ENCODE data around the gene LARP4B.
"Not testable (repeated sequence)": the region's sequence is repeated elsewhere in the genome, so short reads cannot be mapped to it uniquely, and the experiment has no call there.

Gene LARP4B

DNA sequence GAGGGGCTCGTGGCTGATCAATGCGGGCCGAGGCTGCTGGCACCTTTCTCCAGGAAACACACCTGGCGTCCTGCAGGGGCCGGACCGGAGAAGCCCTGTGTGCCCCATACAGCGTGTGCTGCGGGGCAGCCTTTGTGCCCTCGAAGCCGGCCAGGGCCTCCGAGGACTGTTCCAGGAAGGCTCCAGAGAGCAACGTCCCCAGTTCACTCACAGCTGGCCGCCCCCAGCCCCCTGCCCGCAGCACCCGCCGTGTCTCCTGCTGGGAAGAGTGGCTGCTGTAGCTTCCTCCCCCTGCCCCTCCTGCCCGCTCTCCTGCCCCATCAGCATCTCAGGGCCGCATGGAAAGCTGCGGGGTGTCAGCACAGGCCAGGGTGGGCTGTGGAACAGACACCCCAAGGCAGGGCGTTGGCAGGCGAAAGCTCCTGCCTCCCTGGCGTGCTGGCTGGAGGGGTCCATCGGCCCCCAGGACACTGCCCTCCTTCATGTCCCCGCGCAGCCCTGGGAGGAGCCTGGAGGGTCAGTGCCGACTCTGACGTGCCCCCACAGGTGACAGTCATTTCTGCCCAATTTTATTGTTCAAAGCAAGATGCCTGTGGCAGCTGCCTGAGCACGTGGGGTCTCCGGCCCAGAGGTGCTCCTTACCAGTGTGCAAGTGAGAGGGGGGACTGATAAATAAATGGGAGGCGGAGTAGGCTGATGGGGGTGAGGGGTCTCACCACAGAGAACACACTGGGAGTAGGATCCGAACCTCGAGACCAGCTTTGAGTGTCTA lies 146.2 kb downstream of the LARP4B start:
- no peak for DNase-seq

DNA sequence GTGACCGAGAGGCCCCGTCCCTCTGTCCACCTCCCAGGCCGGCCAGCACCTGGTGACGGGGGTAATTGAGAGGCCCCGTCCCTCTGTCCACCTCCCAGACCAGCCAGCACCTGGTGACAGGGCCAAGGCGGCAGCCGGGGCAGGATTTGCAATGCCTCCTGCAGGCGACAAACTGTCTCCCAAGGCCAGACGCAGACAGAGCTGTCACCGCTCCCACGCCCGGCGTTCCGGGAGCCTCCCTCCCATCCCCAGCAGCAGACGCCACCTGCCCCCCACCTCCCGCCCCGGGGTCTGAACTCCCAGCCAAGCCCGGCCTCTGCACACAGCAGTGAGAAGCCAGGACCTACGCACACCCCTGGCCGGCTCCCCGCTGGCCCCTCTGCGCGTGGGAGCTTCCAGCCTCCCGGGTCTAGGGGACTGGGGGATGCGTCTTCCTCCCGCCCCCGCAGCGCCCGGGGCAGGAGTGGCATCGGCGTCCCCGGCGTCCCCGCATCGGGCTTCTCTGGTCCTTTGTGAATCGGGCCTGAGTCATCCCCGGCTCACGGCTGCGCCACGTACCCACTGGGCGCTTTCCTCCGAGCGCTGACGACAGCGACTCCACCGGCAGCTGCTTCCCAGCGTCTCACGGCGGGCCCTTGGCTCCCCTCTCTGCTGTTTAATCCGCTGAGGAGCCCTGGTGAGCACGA lies 147.0 kb downstream of the LARP4B start:
- no peak for DNase-seq

DNA sequence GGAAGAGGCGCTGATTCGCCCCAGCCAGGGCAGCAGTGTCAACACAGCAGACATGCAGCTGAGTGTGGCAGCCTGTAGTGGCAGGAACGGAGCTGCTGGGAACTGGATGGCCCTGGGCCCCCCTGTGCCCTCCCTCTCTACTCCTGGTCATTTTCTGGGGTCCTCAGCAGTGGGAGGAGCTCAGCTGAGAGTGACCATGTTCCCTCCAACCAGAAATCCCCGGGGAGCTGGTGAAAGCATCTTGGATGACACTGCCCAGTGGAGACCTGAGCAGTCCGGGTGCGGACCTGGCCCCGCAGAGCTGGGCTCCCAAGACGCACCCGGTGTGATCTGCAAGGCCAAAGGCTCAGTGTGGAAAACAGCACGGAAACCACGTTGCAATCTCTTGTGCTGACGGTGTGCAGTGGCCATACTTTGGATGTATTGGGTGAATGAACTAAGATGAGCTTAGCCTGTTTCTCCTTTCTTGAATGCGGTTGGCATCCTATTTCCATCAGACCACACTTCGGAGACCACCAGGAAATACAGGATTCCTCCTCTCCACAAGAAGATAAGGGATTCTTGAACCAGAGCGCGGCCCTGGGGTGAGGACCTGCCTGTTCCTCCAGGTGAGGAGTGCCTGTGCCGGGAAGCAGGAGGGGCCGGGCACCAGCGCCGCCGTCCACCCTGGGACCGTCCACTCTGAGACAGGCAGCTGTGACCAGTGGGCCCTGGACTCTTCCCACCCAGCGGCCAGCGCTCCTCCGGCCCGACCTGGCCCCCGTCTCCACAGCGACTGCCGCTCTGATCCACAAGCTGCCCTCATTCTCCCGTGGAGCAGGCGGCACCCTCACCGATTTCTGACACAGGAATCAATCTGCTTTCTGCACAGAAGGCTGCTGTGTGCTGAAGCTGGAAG lies 148.5 kb downstream of the LARP4B start:
- no peak for DNase-seq

DNA sequence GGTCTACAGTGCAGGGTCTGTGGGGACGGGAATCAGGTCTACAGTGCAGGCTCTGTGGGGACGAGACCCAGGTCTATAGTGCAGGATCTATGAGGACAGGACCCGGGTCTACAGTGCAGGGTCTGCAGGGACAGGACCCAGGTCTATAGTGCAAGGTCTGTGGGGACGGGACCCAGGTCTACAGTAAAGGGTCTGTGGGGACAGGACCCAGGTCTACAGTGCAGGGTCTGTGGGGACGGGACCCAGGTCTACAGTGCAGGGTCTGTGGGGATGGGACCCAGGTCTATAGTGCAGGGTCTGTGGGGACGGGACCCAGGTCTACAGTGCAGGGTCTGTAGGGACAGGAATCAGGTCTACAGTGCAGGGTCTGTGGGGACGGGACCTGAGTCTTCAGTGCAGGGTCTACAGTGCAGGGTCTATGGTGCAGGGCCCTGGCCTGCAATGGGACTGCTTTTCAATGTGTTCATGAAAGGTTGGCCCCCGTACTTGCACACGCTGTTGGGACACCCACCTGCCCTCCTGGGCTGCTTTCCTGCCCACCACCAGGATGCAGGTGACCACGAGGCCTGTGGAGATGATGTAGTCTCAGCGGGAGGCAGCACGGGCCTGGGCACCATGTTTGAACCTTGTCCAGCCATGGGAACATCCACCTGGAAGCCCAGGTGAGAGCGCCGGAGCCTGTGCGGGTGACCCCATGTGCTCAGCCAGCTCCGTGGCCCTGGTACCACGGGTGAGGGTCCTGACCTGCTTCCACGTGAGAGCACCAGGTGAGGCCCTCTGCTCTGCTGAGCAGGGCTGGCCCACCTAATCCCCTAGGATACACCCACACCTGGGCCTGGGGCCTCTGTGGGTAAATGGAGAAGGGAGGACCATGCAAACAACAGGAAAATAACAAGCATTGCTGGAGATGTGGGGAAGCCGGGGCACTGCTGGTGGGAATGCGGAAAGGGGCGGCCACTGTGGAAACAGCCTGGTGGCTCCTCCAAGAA lies 150.7 kb downstream of the LARP4B start:
- no peak for DNase-seq

DNA sequence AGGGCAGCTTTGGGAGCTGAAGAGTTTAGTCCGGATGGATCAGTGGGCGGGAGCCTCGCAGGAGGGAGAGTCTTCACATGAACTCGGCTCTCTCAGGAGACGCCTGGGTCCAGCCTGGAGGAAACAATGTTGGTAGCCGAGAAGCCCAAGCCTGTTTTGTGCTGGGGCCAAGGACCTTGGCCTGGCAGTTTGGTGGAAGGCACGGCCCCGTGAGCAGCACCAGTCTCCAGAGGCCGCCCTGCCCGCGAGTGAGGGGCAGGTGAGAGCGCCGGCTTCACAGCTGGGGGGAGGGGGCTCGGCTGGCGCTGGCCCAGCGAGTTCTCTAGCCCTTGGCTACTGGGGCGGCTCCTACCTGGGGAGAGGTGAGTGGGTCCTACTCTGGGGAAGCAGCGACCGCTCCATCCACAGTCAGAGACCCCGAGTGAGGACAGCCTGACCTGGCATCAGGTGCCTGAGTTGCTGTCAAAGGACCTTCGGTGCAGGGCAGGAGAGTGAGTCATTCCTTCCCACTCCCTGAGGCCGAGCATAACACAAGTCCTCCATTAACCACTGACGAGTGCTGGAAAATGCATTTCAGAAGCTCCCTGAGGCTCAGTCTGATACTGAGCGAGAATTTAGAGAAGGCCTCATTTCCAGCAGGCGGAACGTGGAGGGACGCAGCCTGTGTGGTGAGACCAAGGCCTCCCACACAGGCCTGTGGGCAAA lies 152.7 kb downstream of the LARP4B start:
- no peak for DNase-seq

DNA sequence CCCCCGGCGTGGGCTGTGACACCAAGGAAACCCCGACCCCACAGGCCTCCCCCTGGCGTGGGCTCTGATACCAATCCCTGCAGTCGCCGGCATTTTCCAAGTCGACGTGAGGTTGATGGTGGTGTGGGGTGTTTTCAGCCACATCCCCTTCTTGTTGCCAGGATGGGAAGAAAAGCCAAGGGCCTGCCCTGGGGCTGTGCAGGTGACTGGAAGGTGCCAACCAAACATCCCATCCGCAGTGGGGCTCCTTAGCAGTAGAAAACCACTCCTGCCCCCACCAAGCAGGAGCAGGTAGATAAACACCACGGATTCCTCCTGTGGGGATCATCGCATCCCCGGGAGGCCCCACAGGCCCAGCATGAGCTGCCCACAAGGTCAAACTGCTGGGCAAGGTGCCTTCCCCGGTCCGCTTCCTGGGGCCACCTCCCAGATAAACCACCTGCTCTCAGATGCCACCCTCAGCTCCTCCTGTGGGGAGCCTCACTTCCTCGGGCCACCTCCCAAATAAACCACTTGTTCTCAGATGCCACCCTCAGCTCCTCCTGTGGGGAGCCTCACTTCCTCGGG lies 153.5 kb downstream of the LARP4B start:
- no peak for DNase-seq

DNA sequence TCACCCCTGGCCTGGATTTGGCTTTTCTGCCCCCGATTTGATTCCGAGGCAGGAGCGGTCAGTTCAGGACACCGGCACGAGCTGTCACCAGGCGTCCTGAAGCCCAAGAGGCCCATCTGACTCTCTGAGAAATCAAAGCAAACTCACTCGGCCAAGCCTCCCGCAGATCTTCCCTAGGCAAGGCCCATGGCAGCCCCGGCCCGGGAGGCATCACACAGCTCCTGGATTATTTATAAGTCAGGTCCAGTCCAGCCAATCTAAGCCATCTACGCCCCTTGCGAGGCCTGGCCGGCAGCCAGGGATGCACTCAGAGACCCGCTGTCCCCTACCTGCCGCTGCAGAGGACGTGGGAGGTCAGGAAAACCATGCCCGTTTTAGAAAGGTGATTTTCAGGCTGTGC lies 154.7 kb downstream of the LARP4B start:
- DNase-seq, result no peak

DNA sequence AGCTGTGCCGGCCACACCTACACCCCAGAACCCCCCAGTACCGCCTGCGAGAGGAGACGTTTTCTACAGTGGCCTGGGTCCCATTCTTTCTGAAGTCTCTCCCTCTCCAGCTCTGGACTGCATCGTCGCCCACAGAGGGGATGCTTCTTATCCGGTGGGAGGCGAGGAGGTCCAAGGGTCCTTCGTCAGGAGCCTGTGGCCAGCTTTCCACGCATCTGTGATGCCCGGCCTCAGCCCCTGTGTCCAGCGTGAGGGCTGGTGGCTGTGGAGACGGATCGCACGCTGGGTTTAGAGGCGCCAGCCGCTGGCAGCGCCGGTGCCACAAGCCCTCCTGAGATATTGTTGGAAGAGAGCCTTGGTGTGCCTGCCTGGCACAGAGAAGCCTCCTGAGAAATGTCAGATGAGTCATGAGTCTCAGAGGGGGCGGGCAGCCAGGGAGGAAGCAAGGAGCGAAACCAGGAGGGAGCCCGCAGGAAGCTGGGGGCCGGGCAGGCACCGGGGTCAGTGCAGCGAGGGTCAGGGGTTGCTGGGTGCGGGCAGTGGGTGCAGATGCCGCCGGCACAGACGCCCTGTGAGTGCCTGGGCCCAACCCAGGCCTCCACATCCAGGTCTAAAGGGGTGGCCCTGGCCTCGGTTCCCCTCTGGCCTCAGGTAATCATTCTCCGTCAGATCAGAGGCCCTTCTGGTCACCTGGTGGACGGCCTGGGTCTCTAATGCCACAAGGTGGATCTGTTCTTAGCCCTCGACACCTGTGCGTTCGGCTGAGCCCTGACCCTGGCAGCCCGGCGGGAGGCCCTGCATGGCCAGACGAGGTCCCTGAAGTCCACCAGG lies 156.0 kb downstream of the LARP4B start:
- peak; percentile 9 for DNase-seq

DNA sequence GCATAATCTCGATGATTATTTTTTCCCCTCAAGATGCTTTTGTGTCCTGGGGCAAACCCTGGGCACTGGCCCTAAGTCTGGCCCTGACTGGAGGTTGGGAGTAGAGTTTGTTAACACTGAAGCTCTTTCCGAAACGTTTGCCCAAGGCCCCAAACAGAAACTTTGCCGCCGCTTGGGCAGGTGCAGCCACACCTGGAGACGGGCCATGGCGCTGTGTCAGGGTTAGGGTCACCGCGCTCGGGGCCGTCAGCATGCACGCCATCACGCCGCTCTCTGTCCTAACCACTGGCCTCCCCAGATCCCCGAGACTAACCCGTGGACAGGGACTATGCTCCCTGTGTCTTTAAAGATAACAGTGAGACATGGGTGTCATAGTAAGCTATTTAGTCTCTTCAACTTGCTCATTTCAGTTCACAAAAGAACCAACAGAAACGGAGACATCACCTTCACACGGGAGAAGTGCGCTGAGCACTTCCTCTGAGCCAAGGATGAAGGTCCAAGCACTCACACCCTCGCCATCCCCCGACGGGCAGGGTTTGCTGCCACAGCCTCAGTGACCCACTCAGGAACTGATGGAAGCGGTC lies 156.8 kb downstream of the LARP4B start:
- no peak for DNase-seq

DNA sequence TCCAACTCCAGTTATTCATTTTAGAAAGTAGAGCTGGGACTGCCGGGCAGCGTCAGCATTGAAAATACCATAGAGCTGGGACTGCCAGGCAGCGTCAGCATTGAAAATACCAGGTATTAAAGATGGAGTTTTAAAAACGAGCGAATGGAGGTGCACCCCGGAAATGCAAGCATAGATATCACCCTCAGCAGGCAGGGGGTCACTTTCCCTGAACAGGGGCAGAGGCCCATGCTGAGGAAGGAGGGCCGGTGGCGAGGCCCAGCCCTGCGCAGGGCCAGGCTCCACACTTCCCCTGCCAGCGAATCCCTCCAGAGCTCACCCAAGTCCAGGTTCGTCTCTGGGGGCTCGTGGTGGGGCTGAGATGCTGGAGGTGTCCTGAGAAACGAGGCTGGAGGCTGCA lies 157.3 kb downstream of the LARP4B start:
- DNase-seq, result no peak

DNA sequence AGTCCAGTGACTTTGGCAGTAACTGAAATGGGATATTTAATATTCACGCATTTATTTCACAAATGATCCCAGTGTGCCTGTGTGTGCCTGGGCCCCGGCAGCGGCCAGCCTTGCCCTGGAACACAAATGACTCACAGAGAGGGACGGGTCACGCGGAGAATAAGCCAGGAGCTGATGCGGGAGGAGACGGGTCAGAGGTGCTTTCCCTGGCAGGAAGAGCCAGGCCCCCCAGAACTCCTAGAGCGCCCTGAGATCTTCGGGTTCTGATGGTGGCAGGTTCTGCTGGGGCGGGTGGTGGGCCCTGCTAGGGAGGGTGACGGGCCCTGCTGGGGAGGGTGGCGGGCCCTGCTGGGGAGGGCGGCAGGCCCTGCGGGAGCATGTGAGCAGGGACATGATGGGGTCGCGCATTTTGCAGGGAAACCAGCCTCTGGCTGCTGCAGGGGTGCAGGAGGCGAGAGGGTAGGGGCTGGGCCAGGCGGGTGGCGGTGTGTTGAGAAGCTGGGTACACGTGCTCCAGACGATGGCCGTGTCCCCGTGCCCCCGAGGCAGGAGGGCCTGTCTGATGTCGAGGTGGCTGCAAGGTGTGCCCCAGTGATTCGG lies 157.8 kb downstream of the LARP4B start:
- DNase-seq, result no peak

DNA sequence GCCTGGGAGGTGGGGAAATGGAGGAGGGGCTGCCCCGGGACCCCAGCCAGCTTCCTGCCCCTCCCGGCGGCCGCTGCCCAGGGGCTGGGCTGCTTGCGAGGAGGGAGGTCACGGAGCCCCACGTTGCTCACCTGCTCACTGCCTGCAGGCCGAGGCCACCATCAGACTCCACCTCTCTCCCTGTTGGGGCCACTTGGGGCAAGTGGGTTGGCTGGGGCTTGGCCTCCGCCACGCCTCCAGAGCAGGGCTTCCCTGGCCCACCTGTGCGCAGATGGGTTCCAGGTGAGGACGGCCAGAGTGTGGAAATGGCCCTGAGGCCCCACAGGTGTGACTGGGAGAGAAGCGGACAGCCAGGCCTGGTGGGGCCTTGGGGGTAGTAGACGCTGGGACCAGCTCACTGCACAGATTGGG lies 159.3 kb downstream of the LARP4B start:
- DNase-seq, result no peak

DNA sequence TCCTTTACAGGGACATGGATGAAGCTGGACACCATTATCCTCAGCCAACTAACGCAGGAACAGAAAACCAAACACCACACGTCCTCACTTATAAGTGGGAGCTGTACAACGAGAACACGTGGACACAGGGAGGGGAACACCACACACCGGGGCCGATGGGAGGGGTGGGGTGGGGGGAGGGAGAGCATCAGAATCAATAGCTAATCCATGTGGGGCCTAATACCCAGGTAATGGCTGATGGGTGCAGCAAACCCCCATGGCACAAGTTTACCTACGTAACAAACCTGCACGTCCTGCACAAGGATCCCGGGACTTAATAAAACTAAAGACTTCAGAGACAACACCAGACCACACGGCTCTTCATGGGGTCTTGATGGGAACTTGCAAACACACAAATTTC lies 159.9 kb downstream of the LARP4B start:
- no peak for DNase-seq

DNA sequence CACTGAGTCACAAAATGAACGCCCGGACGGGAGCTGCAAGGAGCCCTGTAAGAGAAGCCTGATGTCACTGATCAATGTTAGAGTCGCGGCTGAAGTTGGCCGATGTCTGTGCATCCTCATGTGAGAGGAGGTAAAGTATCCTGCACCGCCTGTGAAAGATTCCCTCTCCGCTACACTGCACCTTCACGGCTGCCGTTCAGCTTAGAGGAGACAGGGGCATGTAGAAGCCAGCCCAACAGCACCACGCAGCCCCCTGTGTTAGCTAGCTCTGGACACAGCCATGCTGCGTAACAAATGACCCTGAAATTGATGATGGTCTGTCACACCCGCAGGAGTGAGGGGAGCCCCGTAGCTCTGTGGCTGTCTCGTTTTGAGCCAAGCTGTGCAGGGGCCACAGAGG lies 160.5 kb downstream of the LARP4B start:
- DNase-seq, result no peak

DNA sequence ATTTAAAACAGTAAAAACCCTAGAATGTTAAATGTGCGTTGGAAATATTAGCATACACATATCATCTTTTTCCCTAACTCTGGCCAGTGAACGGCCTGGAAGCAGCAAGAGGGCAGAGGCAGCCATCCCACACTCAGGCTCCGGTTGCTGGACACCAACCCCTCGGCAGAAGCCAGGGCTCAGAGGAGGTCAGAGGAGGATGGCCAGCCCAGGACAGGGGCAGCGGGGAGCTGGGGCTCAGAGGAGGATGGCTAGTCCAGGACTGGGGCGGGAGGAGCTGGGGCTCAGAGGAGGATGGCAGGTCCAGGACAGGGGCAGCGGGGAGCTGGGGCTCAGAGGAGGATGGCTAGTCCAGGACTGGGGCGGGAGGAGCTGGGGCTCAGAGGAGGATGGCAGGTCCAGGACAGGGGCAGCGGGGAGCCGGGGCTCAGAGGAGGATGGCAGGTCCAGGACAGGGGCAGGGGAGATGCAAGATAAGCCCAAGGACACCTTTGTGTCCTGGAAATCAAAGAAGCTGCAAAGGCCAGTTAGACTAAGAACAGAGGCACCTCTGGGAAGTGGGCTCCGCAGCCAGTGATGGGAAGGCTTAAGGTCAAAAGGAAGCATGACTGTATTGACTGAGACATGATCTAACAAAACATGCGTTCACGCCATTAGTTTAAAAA lies 161.3 kb downstream of the LARP4B start:
- not testable (repeated sequence) for DNase-seq

DNA sequence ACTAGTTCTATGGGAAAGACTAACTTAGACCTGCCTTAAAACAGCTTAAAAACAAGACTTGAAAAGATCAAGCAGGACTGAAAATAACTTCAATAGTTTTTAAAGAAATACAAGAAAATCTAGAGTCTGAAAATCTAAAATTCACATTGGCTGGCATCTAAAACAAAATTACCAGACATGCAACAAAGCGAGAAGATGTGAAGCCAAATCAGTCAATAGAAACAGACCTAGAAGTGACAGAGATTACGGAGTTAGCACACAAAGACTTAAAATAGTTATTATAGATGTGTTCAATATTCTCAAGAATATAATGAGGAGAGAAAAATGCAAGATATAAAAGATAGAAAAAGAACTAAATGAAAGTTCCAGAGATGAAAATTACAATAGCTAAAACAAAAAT lies 163.7 kb downstream of the LARP4B start:
- DNase-seq, result no peak

DNA sequence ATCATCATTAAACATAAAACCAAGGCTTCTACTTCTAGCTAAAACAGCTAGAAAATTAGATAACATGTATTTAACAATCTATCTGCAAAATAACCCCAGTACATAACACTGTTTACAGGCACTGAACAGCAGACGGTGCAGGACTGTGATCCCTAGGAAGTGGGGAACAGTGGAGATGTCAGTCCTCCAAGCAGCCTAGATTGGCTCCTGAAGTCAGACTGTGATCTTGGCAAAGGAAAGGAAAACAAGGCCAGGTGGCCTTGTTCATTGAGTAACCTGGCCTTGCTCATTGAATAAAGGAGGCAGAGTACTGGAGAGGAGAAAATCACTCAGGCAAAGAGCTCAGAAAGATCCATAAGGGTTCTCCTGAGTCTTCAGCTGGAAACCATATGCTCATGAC lies 164.3 kb downstream of the LARP4B start:
- peak; percentile 40 for DNase-seq

DNA sequence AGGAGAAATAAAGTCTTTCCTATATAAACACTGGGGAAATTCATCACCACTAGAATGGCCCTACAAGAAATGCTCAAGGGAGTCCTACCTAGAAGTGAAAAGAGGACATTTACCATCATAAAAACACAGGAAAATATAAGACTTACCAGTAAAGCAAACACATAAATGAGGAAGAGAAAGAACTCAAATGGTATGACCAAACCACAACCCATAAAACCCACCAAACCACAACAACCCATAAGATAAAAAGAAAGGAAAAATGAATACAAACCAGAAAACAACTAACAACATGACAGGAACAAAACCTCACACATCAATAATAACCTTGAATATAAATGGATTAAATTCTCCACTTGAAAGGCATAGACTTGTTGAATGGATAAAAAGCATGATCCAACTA lies 170.1 kb downstream of the LARP4B start:
- DNase-seq, result no peak

DNA sequence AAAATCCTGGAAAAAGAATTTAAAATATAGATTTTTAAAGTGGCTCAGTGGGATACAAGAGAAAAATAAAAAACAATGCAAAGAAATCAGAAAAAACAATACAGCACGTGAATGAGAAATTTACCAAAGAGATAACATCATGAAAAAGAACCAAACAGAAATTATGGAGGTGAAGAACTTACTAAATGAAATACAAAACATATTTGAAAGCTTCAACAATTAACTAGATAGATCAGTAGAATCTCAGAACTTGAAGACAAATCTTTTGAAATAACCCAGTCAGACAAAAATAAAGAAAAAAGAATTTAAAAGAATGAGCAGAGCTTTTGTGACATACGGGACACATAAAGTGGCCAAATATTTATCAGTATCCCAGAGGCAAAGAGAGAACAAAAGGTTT lies 170.9 kb downstream of the LARP4B start:
- DNase-seq, result no peak

Measured in NCI-H446 treated with DMSO at 0.1 percent for 48 hours (cell line).